Activated effector memory CD4-positive, alpha-beta T cell treated with anti-CD3 and anti-CD28 coated beads, Interleukin-2, amount 50 U/mL, for 16 hours (primary cell): ENCODE results near the gene HDAC11.

Source experiments
- DNase-seq: peaks from one replicate; pipeline ENCODE4 v3.0.0-alpha.2; 2020

HDAC11 gene

GRCh38 chr3:13544951-13545651 lies 65.0 kb downstream of the HDAC11 start:
- no peak for DNase-seq

DNA sequence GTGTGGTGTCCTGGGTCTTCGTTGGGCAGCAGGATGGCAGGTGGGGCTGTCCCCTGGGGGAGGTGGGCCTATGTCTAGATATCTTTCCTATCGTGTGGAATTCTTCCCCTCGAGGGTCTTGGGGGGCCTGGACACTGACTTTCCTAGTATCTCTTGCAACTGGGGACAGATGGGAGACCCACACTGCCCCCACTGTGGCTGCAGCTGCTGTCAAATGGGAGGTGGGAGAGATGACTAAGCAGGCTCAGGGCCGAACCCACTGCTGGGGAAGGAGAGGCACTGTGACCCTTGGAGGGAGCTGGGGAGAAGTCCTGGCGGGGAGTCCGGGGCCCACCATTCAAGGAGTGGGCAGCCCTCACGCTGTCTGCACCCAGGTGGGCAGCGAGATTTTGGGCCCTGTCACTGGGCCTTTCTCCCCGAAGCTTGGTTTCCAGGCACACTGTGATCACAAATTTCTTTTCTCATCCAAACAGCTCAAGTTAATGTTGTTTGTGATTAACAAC lies 65.9 kb downstream of the HDAC11 start:
- DNase-seq: no peak

- DNase-seq: no peak
Observed at GRCh38 chr3:13546667-13547171, 66.6 kb downstream of the HDAC11 start.

GRCh38 chr3:13547591-13548371 lies 67.7 kb downstream of the HDAC11 start:
- DNase-seq: no peak

- DNase-seq: no peak
Observed at GRCh38 chr3:13548696-13549622, 68.9 kb downstream of the HDAC11 start, which contains the start of gene FBLN2. TSS of gene FBLN2 (plus strand) at chr3:13549125. CDS start at chr3:13570356, 21,231 bp downstream.

DNA sequence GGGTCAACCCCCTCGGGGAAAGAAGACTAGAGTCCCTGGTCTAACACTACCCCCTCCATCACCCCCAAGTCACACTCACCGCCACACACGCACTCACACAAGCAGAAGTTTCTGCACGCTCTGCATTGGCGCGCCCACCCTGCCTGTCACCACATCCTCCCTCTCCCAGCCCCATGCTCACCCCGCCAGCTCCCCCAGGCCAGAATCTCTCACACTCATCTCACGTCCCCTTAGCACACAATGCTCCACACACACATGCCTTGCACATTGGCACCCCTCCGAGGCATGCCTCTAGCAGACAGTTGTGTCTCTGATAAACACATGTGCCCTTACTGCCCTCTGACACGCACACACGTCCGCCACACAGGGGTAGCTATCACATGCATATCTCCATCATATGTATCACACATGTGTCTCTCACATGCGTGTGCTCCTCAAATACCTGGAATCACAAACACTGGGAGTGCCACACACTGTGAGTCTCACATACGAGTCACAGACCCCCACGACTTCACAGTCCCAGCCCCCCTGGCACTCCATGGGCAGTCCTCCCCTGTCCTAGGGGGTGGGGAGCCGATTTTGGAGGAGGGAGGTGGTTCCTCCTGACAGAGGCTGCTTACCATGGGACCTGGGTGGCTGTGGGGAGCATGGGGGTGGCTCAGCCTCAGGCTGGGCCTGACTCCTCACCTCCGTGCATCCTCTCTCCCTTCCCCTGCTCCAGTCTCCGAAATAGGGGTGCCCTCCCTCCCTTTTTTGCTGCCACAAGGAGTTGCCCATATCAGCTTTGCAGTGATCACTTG lies 69.7 kb downstream of the HDAC11 start:
- no peak for DNase-seq

DNA sequence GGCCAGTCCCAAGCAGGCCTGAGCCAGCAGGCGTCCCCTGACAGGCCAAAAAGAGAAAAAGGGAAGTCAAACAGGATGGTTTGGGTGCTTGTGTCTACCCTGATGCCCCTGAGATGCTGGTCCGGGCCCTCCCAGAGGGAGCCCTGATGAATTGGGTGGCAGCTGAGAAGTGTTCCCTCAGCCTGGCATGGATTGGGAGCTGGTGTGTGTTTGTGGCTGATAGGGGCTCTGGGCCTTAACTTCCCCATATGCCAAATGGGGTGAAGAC lies 70.3 kb downstream of the HDAC11 start:
- DNase-seq: no peak

GRCh38 chr3:13550791-13551360 lies 70.8 kb downstream of the HDAC11 start:
- no peak for DNase-seq

GRCh38 chr3:13552857-13553652 lies 72.9 kb downstream of the HDAC11 start:
- DNase-seq: no peak

DNA sequence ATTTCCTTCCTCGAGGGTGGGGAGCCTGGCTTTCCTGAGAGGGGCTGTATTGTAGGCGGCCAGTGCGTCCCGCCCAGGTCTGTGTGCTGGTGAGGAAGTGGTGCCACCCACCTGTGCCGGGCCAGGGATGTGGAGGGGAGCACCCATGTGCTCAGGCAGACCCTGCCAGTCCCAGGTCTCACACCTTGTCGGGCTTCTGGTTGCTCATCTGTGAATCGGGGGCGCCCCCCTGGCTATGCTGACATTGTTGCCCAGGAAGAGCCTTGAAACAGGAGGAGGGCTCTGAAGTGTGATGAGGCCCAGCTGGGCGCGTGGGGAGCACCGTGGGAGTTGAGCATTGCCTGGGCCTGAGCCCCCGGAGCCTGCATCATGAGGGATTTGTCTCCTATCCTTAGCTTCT lies 73.6 kb downstream of the HDAC11 start:
- DNase-seq: no peak

DNA sequence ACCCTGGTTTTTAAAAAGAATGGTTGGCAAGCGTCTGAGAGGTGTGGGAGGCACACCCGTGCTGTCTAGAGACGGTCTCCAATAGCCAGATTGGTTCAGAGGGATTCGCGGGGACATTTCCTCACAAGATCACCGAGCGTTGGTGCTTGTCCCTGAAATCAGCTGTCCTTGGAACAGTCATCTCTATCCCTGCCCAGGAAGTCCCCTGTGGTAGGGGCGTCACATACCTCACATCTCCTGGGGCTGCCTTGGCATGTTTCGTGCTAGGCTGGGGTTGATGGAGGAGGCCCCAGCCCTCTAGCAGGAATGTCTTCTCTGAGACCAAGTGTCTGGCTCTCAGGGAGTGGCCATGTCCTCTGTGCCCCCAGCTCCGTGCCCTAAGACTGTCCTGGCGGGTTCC lies 75.6 kb downstream of the HDAC11 start:
- DNase-seq: no peak
